Ishikawa (cell line): ENCODE results near the gene PIGR.

Experiments
- CEBPB ChIP-seq: IDR thresholded peaks from 2 replicates; pipeline ENCODE4 v1.6.1; 2012
- CREB1 ChIP-seq: IDR thresholded peaks from 2 replicates; pipeline ENCODE4 v1.6.1; 2012; ENCODE audit warnings: low read depth
- EGR1 ChIP-seq: IDR thresholded peaks from 2 replicates; pipeline ENCODE4 v1.6.1; 2012
- EP300 ChIP-seq: IDR thresholded peaks from 2 replicates; pipeline ENCODE4 v1.6.1; 2012; ENCODE audit warnings: borderline replicate concordance
- FOXM1 ChIP-seq: IDR thresholded peaks from 2 replicates; pipeline ENCODE4 v1.6.1; 2012; ENCODE audit warnings: low read depth, borderline replicate concordance
- NFIC ChIP-seq: IDR thresholded peaks from 2 replicates; pipeline ENCODE4 v1.6.1; 2012
- RAD21 ChIP-seq: IDR thresholded peaks from 2 replicates; pipeline ENCODE4 v1.6.1; 2012; ENCODE audit warnings: low read depth
- TAF1 ChIP-seq: IDR thresholded peaks from 2 replicates; pipeline ENCODE4 v1.6.1; 2012; ENCODE audit warnings: low read depth, mild to moderate bottlenecking
- TCF12 ChIP-seq: IDR thresholded peaks from 2 replicates; pipeline ENCODE4 v1.6.1; 2012; ENCODE audit warnings: low read depth
- TEAD4 ChIP-seq: IDR thresholded peaks from 2 replicates; pipeline ENCODE4 v1.6.1; 2012
- YY1 ChIP-seq: IDR thresholded peaks from 2 replicates; pipeline ENCODE4 v1.6.1; 2012; ENCODE audit warnings: low read depth
- ZBTB7A ChIP-seq: IDR thresholded peaks from 2 replicates; pipeline ENCODE4 v1.6.1; 2012; ENCODE audit warnings: low read depth
- TF ChIP-seq, protein P1 (sequence below): IDR thresholded peaks from 2 replicates; pipeline ENCODE4 v1.6.1; 2012; ENCODE audit warnings: low read depth, mild to moderate bottlenecking
- TF ChIP-seq, protein P2 (sequence below): IDR thresholded peaks from 2 replicates; pipeline ENCODE4 v1.6.1; 2012
- TF ChIP-seq, protein P3 (sequence below): IDR thresholded peaks from 2 replicates; pipeline ENCODE4 v1.6.1; 2012

The PIGR gene

DNA sequence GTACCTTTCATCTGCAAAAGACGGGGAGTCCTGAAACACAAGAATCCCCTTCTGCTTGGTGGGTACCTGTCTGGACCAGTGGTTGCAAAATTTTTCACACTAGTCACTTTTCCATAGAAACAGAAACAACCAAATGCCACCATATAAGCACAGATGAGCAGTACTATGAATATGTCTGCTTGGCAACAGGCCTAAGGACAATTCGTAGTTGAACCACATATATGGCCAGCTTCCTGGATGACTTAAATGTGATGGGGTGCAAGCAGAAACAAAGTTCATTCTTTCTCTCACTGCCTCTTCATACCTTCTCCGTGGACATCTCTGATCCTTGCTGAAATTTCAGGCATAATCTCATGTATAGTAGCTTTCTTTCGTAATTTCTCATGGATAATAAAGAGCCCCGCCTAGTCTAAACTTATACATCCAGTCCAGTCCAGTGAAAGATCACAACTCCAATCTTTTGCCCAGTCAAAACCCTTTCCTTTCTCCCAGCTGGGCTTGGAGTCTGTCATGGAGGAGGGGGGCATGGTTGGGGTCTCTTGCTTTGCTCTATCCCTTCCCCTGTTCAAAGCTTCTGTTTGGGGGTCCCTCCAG, 16.9 kb upstream of the PIGR start:
- TF ChIP-seq RAD21 (no peak), TAF1 (no peak), TEAD4 (no peak), CEBPB (no peak), TCF12 (no peak), FOXM1 (no peak), EP300 (no peak), CREB1 (no peak), EGR1 (no peak), NFIC (no peak), YY1 (no peak), ZBTB7A (no peak)
- TF ChIP-seq, protein P1, sequence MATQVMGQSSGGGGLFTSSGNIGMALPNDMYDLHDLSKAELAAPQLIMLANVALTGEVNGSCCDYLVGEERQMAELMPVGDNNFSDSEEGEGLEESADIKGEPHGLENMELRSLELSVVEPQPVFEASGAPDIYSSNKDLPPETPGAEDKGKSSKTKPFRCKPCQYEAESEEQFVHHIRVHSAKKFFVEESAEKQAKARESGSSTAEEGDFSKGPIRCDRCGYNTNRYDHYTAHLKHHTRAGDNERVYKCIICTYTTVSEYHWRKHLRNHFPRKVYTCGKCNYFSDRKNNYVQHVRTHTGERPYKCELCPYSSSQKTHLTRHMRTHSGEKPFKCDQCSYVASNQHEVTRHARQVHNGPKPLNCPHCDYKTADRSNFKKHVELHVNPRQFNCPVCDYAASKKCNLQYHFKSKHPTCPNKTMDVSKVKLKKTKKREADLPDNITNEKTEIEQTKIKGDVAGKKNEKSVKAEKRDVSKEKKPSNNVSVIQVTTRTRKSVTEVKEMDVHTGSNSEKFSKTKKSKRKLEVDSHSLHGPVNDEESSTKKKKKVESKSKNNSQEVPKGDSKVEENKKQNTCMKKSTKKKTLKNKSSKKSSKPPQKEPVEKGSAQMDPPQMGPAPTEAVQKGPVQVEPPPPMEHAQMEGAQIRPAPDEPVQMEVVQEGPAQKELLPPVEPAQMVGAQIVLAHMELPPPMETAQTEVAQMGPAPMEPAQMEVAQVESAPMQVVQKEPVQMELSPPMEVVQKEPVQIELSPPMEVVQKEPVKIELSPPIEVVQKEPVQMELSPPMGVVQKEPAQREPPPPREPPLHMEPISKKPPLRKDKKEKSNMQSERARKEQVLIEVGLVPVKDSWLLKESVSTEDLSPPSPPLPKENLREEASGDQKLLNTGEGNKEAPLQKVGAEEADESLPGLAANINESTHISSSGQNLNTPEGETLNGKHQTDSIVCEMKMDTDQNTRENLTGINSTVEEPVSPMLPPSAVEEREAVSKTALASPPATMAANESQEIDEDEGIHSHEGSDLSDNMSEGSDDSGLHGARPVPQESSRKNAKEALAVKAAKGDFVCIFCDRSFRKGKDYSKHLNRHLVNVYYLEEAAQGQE, result no peak
- TF ChIP-seq, protein P2, sequence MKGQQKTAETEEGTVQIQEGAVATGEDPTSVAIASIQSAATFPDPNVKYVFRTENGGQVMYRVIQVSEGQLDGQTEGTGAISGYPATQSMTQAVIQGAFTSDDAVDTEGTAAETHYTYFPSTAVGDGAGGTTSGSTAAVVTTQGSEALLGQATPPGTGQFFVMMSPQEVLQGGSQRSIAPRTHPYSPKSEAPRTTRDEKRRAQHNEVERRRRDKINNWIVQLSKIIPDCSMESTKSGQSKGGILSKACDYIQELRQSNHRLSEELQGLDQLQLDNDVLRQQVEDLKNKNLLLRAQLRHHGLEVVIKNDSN, result no peak
- TF ChIP-seq, protein P3, sequence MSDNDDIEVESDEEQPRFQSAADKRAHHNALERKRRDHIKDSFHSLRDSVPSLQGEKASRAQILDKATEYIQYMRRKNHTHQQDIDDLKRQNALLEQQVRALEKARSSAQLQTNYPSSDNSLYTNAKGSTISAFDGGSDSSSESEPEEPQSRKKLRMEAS, result no peak

DNA sequence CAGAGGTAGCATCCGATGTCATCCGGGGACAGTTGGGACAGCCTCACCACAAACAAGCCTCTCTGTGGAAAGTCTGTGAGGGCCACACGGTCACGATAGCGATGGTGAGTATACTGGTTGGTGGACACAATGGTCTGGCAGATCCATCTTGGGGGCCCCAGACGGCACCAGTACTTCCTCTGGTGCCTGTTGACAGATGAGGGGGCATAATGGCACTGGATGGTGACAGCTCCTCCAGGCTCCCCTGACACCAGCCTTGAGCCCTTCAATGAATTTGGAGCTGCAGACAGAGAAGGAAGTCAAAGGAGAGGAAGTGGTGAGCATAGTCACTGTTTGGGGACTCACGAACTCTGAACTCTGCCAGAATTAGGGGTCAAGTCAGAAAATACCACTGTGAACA, 16.0 kb upstream of the PIGR start:
- TF ChIP-seq TEAD4, result no peak
- TF ChIP-seq NFIC, result no peak
- TF ChIP-seq, protein P1, result no peak
- no peak for TF ChIP-seq FOXM1
- TF ChIP-seq CREB1, result no peak
- TF ChIP-seq, protein P3, result no peak
- TF ChIP-seq EGR1, result no peak
- TF ChIP-seq ZBTB7A, result no peak
- TF ChIP-seq RAD21, result no peak
- no peak for TF ChIP-seq TCF12
- TF ChIP-seq, protein P2, result no peak
- TF ChIP-seq EP300, result no peak
- no peak for TF ChIP-seq YY1
- no peak for TF ChIP-seq CEBPB
- no peak for TF ChIP-seq TAF1

DNA sequence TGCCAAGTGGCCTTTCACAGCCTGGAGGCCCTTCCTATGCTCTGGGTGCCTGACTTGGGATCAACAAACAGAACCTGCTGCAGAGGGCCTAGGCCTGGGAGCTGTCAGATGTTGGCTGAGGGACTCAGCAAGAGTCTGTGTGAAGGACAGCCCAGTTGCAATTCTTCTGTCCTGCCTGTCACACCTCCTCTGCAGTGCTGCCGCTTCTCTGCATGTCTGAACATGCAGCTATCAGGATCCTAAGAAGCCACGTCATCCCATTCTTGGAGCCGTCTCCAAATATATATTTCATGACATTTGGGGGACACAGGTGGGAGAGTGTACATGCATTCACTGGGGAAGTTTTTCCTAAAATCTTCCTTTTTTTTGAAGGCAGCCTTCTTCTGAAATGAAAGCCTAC, 15.4 kb upstream of the PIGR start:
- TF ChIP-seq, protein P2, result no peak
- TF ChIP-seq TAF1 (no peak), NFIC (no peak), ZBTB7A (no peak), YY1 (no peak), FOXM1 (no peak), TEAD4 (no peak), EP300 (no peak)

DNA sequence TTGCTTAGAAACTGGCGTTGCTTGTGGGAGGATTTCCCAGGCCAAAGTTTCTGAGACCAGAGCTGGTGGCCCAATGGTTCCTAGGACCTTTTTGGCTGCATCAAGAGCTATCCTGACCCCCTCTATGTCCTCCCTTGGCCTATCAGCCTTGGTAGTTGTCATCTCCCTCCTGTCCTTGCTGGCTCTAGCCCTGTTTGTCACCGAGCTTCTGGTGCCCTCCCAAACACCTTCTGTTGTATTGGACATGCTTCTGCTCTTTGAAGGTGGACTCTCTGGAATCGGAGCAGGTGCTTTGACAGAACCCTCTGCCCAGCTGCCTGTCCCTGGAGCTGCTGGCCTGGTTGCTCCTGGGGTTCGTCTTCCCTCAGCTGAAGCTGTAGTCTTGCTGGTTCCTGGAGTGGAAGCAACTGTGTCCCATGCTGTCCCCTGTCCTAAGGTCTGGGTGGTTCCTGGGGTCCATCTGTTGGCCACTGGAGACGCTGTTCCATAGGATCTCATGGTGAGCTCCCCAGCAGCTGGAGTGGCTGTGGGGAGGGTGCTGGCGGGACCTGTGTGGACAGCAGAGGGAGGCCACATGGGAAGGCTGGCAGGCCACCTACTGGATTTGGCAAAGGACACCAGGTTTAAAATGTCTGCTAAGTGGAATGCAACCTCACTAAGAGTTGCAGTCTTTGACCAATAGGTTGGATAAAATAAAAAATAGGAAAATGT, 14.6 kb upstream of the PIGR start:
- TF ChIP-seq TAF1 (no peak), NFIC (no peak), TCF12 (no peak), EGR1 (no peak), EP300 (no peak), CEBPB (no peak), TEAD4 (no peak), CREB1 (no peak)
- TF ChIP-seq, protein P1, result no peak
- TF ChIP-seq, protein P2, result no peak
